Activated CD8-positive, alpha-beta memory T cell treated with anti-CD3 and anti-CD28 coated beads, Interleukin-2, amount 50 U/mL, for 24 hours (primary cell): ENCODE measurements around the gene MBNL2.

Source experiments
- DNase-seq: peaks from one replicate; pipeline ENCODE4 v3.0.0-alpha.2; 2020; ENCODE audit errors: extremely low read depth

MBNL2 gene

DNA sequence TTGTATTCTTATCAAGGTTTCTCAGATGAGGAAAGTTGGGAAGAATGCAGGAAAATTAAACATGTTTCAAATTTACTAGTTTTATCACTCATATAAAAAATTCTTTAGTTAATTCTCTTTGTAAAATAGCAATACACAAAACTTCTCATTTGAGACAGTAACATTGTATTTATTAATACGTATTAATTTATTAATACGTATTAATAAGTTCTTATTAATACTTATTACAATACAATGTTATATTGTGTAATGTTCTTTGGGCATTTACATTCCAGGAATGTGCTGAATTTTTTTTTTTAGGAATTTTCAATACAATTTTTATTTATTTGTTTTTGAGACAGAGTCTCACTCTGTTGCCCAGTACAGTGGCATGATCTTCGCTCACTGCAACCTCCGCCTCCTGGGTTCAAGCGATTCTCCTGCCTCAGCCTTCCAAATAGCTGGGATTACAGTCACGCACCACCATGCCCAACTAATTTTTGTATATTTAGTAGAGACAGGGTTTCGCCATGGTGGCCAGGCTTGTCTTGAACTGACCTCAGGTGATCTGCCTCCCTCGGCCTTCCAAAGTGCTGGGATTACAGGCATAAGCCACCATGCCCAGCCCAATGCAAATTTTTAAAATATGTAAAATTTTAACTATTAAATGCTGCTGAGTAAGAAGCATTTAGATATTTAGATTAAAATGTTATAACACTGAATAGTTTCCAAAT is 31.6 kb downstream of the MBNL2 start:
- DNase-seq = no peak

- no peak for DNase-seq
Measured at GRCh38 chr13:97254816-97255215, 32.7 kb downstream of the MBNL2 start.

DNA sequence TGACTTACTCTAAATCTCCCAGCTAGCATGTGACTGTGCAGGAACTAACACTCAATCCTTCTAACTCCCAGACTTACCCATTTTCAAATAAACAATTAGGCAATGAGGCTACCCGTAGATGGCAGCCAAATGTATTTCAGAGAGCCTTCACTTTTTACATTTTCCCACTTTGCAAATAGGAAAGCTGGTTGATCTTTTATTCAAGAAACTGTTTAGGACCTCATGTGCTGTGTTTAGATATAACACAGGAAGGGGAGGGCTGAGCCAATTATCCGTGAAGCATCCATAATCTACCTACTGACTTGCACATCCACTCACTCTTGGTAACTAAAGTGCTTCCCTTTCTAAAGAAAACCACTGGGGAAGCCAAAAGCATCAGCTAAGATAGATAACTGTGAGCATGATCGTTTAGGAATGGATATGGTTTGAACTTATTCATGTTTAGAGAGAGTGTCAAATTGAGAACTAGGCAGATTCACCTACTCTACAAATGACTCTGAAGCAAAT is 33.4 kb downstream of the MBNL2 start:
- no peak for DNase-seq

DNA sequence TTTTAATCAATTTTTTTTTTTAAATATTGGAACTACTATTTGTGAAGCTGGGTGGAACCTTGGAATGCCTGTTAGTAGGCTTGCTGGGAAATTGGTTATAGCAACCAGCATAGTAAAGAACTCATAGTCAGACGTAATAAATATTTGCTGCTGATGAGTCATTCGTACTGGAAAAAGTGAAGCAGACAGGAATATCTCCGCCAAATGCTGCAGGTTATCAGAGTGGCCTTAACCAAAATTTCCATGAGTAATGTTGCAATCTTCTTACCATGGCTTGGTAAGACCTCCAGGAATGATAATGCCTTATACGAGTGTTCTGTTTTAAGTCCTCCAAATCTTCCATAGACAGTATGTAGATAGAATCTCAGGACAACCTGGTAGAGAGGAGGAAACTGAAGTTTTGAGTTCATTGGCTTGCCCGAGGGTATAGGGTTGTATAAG is 34.2 kb downstream of the MBNL2 start:
- DNase-seq = no peak

- no peak for DNase-seq
Measured at GRCh38 chr13:97257228-97257755, 35.2 kb downstream of the MBNL2 start.

- no peak for DNase-seq
Measured at GRCh38 chr13:97257800-97258799, 36.0 kb downstream of the MBNL2 start.

DNA sequence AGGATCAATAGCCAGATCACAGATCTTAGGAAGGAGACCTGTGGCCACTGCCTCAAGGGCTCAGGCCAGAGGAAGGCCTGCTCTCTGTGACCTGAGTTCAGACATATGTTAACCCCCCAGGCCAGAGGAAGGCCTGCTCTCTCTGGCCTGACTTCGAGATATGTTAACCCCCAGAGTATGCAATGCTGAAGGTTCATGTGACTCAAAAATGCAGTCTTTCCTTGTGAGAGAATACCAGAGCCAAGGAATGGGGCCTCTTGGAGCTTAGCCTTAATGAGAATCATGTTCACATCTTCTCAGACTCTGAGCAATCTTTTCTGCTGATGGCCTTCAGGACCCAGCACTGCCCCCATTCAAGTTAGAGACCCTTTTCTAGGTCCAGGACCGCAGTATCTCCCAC is 36.7 kb downstream of the MBNL2 start:
- no peak for DNase-seq

DNA sequence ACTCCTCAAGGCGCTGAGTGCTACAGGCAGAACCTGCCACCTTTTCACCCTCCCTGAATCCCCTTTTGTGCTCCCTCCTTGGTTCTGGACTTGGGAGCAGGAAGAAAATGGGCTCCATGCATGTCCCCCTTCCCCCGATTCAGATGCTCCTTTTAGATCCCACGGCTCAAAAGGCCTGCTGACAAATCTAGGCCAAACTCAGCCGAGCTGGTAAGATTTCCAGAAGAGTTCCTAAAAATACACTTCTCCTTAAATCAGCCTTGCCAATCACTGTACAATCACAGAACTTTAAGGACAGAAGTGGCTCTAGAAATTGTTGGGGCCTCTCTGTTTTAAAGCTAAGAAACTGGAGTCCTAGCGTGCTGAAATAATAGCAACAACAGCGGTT is 37.3 kb downstream of the MBNL2 start:
- no peak for DNase-seq

DNA sequence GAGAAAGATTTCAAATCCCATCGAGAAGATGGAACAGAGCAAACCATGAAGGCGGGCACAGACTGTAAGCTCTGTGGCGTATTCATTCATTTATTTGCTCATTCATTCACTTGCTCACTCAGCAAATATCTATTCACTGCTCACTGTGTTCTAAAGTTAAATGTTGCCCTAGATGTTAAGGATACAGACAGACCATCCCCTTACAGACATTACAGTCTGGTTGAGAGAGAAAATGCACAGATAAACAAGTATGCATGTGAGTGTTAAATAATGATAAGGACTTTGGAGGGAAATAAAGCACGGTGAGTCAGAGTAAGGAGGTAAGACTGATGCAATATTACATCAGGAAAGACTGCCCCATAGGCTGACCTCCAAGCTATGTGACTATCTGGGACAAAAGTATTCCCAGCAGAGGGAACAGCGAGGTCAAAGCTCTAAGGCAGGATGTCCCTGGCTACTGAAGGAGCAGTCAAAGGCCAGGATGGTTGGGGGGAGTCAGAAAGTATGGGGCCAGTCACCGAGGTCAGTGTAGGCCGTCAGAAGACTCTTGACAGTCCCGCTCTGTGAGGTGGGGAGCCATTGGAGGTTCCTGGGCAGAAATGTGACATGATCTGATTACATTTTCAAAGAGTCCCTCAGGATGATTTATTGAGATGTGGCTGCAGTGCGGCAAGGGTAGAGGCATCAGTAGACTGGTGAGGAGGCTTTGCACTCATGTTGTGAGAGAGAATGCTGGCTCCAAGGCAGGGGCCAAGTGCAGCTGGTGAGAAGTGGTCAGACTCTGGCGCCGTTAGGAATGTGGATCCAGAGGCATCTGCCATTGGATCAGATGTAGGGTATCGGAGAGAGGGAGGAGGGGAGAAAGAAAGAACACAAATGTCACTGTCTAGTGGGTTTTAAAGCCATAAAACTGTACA is 37.9 kb downstream of the MBNL2 start:
- DNase-seq = no peak

GRCh38 chr13:97261254-97262005 is 39.3 kb downstream of the MBNL2 start:
- DNase-seq = no peak

GRCh38 chr13:97262058-97262457 is 39.9 kb downstream of the MBNL2 start:
- DNase-seq = no peak

DNA sequence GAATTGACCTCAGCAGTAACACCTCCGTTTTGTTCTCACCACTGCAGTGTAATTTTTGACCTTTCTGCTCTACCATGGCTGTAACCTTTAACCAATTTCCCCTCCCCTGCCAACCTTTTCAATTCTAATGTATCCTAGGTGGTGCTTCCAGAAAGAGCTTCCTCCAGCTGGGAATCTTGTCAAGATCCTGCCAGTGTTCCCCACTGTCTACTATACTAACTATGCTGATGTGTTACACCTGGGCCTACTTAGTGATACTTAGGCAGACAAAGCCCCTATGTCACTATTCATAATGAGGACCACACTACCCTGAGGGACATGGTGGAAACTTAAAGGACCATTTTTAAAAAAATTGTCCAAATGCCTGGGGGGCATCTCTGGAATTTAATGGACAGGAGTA is 41.0 kb downstream of the MBNL2 start:
- no peak for DNase-seq

- DNase-seq = no peak
Measured at GRCh38 chr13:97264663-97265062, 42.5 kb downstream of the MBNL2 start.

DNA sequence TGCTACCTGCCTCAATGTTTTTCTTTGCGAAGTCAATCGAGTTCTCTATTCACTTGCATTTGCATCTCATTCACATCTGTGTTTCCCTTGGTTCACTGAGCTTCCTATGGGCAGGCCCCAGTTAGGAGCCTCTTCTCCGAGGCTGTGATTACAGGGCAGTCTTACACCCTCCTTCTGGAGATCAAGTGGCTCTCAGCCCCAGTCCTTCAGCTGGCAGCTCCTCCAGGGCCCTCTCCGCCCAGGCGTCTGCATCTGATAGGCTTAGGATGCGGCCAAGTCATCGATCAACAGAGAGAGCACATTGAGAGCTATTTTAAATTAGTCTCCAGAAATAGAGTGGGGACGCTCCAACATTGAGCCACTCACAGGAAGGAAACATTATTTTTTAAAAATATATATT is 44.2 kb downstream of the MBNL2 start:
- DNase-seq = no peak

DNA sequence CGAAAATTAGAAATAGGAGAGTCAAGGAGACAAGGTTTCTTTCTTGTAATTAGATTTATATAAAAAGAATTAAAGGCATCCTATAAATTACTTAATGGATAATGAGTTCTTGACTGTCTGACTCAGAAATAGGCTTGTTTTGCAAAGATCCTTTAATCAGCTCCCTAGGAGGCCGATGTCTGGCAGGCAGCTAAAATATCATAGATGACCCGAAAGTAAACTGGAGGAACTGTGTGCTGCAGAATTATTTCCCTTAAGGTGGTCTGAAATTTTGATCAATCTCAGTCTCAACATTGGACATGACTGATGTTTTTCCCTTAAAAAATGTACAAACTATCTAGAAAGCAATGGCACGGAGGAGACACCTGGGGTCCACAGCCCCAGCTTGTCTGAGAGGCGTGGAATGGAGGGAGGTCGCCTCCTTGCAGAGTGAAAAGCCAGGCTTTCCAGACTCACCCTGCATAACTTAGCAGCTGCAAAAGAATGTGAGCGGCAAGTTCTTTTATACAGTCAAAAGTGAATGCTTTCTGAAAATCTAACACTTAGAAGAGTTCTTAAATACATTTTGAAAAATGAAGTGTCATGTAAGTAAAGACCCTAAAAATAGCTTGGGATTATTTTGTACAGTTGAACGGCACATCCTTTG is 44.8 kb downstream of the MBNL2 start:
- DNase-seq = no peak

GRCh38 chr13:97267418-97268059 is 45.4 kb downstream of the MBNL2 start:
- no peak for DNase-seq

- DNase-seq = no peak
Measured at GRCh38 chr13:97268772-97269171, 46.6 kb downstream of the MBNL2 start.

- no peak for DNase-seq
Measured at GRCh38 chr13:97269603-97270002, 47.5 kb downstream of the MBNL2 start.

DNA sequence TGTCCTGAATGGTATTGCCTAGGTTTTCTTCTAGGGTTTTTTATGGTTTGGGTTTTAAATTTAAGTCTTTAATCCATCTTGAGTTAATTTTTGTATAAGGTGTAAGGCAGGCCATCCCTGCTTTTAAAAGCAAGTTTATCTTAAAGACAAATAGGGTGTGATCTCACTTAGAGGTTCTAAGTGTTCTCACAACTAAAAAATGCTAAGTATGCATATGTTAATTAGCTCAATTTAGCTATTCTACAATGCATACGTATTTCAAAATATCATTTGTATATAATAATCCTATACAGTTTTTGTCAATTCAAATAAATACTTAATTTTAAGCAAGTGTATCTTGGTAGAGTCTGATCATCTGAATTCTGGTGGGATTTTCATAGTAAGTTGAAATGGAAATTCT is 50.4 kb downstream of the MBNL2 start:
- no peak for DNase-seq
